Skeletal muscle tissue (tissue), 4 donors: Measurements from ENCODE around the gene HERC2. TPM values are rescaled to one million over a fixed set of nuclear protein-coding genes. Genes with fewer than 3 reads are reported as not detected.

Source experiments
- H3K27ac ChIP-seq: one replicate; pipeline ENCODE4 v1.7.0; 2013; ENCODE audit warnings: mild to moderate bottlenecking, low read depth, low read length, inconsistent platforms
- H3K27me3 ChIP-seq, 3 donors: one replicate each; pipeline ENCODE4 v1.7.0; 2013; ENCODE audit warnings: low read length in 3 of 3; ENCODE audit not compliant: control insufficient read depth in 3 of 3, insufficient read depth in 3 of 3
- H3K36me3 ChIP-seq, 3 donors: one replicate each; pipeline ENCODE4 v1.7.0; 2013; ENCODE audit warnings: low read length in 3 of 3; ENCODE audit not compliant: control insufficient read depth in 3 of 3, insufficient read depth in 3 of 3
- H3K4me1 ChIP-seq, 3 donors: one replicate each; pipeline ENCODE4 v1.7.0; 2013; ENCODE audit warnings: low read length in 3 of 3, mild to moderate bottlenecking in 3 of 3; ENCODE audit not compliant: control insufficient read depth in 3 of 3, insufficient read depth in 3 of 3
- H3K4me3 ChIP-seq, 3 donors: one replicate each; pipeline ENCODE4 v1.7.0; 2013; ENCODE audit warnings: low read length in 3 of 3
- H3K9ac ChIP-seq, 3 donors: one replicate each; pipeline ENCODE4 v1.7.0; 2013; ENCODE audit warnings: low read length in 3 of 3, mild to moderate bottlenecking in 3 of 3, moderate library complexity in 2 of 3, low read depth in 1 of 3
- H3K9me3 ChIP-seq, 3 donors: one replicate each; pipeline ENCODE4 v1.7.0; 2013; ENCODE audit warnings: low read length in 3 of 3; ENCODE audit not compliant: control insufficient read depth in 3 of 3
- total RNA-seq: library from RNA; depleted of rRNA; stranded (reverse); fragments of >200 nt; gene quantifications from one replicate; pipeline ENCODE4 v1.2.3, GENCODE V29; 2014
- donor health status: Osteomylitis.

HERC2 gene
- total RNA-seq, 1 donor from 2014 or later = 56.4 TPM

DNA sequence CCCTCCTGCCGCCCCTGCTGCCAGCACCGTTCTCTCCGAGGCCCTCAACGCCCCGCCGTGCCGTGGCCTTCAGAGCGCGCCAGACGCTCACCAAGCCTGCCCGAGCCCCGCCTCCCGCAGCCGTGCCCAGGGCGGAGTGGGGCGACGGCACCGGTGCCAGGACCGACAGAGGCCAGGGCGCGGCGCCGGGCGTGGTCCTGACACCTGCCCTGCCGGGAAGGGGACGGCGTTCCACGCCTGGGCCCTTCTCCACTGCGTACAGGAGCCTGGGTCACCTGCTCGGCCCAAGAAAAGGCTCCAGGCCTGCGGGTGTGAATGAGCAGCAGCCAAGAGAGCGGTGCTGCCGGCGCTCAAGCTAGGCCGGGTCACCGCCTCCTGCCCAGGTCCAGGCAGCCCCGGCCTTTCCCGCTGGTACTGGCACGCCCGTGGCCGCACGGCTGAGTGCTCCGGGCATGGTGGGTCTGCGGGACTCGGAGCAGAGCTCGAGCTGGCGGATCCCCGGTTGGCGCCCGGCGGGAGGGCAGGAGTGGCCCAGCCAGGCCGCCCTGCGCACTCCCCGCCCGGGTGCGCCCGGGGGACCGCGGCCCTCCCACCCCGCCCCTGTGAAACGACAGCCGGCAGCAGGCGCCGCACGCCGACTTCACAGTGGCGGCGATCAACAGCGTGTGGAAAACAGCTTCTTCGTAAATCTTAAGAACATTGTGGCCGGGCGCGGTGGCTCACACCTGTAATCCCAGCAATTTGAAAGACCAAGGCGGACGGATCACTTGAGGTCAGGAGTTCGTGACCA lies 227.1 kb downstream of the HERC2 start:
- Histone ChIP-seq H3K36me3 (no peaks in the 10 kb centered on the region), H3K4me3 (peak overlapping the region in 2 of 3 donors; percentile 79 to 84), H3K4me1 (peaks cover 18 to 34% (median 34%) of the 10 kb centered on the region in 3 donors), H3K27me3 (peaks cover 44 to 57% (median 47%) of the 10 kb centered on the region in 3 donors), H3K9ac (peak overlapping the region; percentile 72 to 84 (median 82)), H3K27ac (peak overlapping the region; percentile 71), H3K9me3 (no peaks in the 10 kb centered on the region)

DNA sequence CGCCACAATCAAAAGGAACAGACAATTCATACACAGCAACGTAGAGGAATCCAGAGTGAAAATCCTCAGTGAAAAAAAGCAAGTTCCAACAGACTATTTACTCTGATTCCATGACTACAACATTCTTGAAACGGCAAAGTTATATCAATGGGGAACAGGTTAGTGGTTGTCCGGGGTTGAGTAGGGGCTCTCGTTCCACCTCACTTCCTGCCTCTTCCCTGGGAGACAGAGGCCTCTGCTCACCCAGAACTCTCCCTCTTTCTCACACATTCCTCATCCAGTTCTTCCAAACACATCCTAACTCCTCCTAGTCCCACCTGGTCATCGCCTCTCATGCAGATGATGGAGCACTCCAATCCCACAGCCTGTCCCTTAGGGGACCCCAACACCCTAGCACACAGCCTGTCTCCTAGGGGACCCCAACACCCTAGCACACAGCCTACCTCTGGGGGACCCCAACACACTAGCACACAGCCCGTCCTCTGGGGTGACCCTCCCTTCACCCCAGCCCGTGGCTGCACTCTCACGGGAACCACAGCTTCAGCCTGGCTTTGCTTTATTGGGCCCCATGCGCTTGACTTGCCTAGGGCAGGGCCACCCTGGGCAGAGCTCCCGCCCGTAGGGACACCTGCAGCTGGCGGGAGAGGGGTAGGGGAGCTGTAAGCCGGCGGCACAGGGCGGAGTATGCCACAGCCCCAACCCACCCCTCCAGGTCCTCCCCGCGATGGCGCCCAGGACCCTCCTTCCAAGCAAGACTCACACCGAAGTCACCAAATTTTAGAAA lies 228.0 kb downstream of the HERC2 start:
- no peaks in the 10 kb centered on the region for H3K9me3 ChIP-seq
- no peak overlapping the region for H3K4me3 ChIP-seq
- peak overlapping the region; percentile 71 for H3K27ac ChIP-seq
- H3K9ac ChIP-seq = no peak overlapping the region
- peaks cover 18 to 29% (median 27%) of the 10 kb centered on the region in 3 donors for H3K4me1 ChIP-seq
- peaks cover 40 to 50% (median 40%) of the 10 kb centered on the region in 3 donors for H3K27me3 ChIP-seq
- no peaks in the 10 kb centered on the region for H3K36me3 ChIP-seq

DNA sequence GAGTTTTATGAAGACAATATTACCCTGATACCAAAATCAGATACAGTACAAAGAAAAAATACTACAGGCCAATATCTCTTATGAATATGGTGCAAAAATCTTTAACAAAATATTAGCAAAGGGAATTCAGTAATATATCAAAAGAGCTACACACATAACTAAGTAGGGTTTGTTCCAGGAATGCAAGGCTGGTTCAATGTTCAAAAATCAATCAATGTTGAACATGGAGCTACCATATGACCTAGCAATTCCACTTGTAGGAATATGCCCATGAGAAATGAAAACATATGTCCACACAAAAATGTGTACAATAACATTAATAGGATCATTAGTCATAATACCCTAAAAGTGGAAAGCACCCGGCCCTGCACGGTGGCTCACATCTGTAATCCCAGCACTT lies 230.7 kb downstream of the HERC2 start:
- peaks cover 19 to 28% (median 23%) of the 10 kb centered on the region in 3 donors for H3K27me3 ChIP-seq
- no peaks in the 10 kb centered on the region for H3K36me3 ChIP-seq
- no peaks in the 10 kb centered on the region for H3K9me3 ChIP-seq
- H3K9ac ChIP-seq = no peak overlapping the region
- peaks cover 12 to 17% (median 14%) of the 10 kb centered on the region in 3 donors for H3K4me1 ChIP-seq
- H3K4me3 ChIP-seq = no peak overlapping the region
- no peak overlapping the region for H3K27ac ChIP-seq

DNA sequence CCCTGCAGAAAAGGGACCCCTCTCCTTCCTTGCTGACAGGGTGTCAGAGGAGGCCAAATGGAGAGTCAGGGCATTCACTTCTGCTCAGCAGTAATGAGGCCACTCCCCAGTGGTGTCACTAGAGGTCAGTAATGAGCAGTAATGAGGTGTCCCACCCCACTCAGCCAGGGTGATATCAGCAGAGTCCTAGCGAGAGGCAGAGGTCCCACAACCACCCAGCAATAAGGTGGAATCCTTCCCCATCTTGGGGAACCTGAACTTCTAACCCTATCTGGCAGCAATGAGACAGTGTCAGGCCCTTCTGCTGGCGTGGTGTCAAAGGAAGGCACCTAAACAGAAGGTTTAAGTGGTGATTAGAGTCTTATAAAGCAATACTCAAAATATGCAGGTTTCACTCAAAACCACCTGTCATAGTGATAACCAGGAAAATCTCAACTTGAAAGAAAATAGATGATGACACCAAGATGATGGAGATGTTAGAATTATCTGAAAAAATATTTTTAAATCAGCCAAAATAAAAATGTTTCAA lies 235.7 kb downstream of the HERC2 start:
- H3K36me3 ChIP-seq = no peaks in the 10 kb centered on the region
- H3K4me3 ChIP-seq = no peak overlapping the region

DNA sequence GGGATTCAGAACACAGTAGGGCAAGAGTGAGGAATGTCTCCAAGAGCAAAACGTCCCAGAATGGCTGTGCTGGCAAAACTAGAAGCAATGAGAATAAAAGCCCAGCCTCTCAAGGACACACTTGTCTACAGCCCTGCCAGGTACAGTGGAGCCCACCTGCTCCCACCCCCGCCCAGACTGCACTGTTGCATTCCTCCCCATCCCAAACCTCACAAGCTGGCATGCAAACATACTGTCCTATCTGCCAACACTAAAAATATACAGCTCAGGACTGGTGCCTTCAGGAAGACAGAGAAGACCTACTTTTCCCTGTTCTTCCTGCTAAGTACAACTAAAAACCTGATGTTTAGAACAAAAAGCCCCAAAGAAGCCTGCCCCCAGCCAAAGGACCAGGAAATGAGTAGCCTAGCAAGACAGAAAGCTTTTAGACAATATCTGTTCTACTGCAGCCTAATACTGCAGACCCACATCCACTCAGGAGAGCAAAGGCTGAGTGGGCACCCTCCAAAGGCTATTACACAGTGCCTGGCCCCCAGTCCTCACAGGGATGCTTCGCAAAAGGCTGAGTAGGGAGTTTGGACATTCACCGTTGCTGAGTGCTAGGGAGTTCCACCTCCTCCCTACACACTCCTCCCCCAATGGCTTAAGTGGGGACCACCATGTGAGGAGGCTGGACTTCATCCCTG lies 236.3 kb downstream of the HERC2 start:
- peaks cover 0 to 4% (median 0%) of the 10 kb centered on the region in 3 donors for H3K4me1 ChIP-seq
- no peak overlapping the region for H3K27ac ChIP-seq
- no peaks in the 10 kb centered on the region for H3K36me3 ChIP-seq
- H3K9ac ChIP-seq = peak overlapping the region in 1 of 3 donors; percentile 10
- H3K27me3 ChIP-seq = peaks cover 0 to 2% (median 0%) of the 10 kb centered on the region in 3 donors
- H3K4me3 ChIP-seq = no peak overlapping the region
- peaks cover 0 to 3% (median 0%) of the 10 kb centered on the region in 3 donors for H3K9me3 ChIP-seq

More for the DNA sequence above, 235.7 kb downstream of the HERC2 start:
- peaks cover 0 to 2% (median 0%) of the 10 kb centered on the region in 3 donors for H3K27me3 ChIP-seq
- peaks cover 0 to 4% (median 0%) of the 10 kb centered on the region in 3 donors for H3K4me1 ChIP-seq
- peaks cover 0 to 3% (median 0%) of the 10 kb centered on the region in 3 donors for H3K9me3 ChIP-seq
- peak overlapping the region in 1 of 3 donors; percentile 10 for H3K9ac ChIP-seq
- no peak overlapping the region for H3K27ac ChIP-seq

DNA sequence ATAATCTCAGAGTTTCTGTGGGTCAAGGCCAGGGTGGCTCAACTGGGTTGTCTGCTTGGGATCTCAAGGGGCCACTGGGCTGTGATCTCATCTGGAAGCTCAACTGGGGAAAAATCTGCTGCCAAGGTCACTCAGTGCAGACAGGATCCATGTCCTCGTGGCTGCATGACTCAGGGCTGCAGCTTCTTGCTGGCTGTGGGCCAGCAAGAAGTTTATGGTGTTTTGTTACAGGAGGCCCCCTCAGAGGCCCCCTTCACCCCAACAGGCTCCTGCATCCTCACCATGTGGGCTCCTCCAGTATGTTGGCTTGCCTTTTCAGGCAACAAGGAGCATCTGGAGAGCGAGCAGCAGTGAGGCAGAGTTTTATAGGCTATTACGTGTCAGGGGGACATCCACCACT lies 237.4 kb downstream of the HERC2 start:
- H3K4me3 ChIP-seq = no peak overlapping the region
- H3K9me3 ChIP-seq = peaks cover 0 to 3% (median 0%) of the 10 kb centered on the region in 3 donors
- H3K27me3 ChIP-seq = peaks cover 0 to 2% (median 0%) of the 10 kb centered on the region in 3 donors
- no peak overlapping the region for H3K9ac ChIP-seq
- H3K36me3 ChIP-seq = no peaks in the 10 kb centered on the region
- peaks cover 0 to 4% (median 0%) of the 10 kb centered on the region in 3 donors for H3K4me1 ChIP-seq
- H3K27ac ChIP-seq = no peak overlapping the region

DNA sequence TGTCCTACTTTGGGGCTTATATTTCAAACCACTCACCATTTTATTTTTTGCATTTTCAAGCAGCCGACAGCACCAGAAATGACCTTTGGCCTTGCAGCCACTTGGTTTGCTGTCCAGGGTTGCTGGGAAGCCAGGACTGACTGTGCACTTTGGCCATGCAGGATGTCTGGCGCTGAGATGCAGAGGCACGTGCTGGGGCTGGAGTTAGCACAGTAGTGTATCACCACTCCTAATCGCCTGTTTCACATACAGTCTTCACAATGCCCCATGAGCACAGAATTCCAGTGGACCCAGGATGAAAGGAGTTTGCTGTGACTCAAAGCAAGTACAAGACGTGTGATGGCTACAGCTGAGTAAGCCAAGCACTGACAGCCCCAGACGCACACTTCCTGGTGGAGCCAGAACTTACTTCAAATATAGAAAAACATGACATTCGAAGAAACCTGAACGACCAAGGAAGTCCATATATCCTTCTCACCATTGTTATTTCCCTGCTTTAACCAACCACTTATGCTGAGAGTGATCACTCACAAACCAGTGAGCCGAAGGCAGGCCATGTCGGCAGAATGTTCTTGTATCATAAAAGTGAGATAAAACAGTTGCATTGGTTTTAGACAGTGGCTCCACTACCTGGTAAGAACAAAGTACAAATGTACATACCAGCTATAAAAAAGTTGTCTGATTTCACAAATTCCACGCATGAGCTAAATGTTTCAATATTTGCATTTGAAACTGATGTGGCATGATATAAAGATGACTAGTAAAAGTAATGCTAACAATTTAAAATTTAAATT lies 238.9 kb downstream of the HERC2 start:
- Histone ChIP-seq H3K4me1 (peaks cover 0 to 4% (median 0%) of the 10 kb centered on the region in 3 donors), H3K9me3 (peaks cover 0 to 3% (median 0%) of the 10 kb centered on the region in 3 donors), H3K36me3 (no peaks in the 10 kb centered on the region), H3K27me3 (peaks cover 0 to 2% (median 0%) of the 10 kb centered on the region in 3 donors), H3K27ac (no peak overlapping the region), H3K9ac (no peak overlapping the region), H3K4me3 (no peak overlapping the region)

DNA sequence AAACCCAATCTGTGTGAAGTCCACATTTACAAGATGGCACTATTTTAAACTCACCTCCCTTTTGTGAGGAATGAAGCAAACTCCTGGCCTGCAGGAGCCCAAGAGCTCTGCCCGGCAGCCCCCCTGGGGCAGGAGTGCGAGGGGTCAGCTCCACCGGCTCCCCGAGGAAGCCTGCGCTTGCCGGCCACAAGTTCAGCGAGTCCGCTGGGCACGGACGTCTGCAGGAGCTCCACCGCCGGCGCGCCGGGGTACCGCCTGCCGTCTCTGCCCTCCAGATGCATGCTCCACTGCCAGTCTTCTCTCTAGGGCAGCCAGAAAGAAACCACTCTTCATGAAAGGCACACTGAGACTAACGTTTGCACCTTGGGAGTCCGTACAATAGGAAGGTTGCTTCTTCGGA lies 240.4 kb downstream of the HERC2 start:
- Histone ChIP-seq H3K27ac (no peak overlapping the region), H3K4me3 (no peak overlapping the region), H3K4me1 (peaks cover 0 to 4% (median 0%) of the 10 kb centered on the region in 3 donors), H3K9me3 (peaks cover 0 to 3% (median 0%) of the 10 kb centered on the region in 3 donors), H3K9ac (no peak overlapping the region), H3K27me3 (peaks cover 0 to 2% (median 0%) of the 10 kb centered on the region in 3 donors), H3K36me3 (no peaks in the 10 kb centered on the region)

DNA sequence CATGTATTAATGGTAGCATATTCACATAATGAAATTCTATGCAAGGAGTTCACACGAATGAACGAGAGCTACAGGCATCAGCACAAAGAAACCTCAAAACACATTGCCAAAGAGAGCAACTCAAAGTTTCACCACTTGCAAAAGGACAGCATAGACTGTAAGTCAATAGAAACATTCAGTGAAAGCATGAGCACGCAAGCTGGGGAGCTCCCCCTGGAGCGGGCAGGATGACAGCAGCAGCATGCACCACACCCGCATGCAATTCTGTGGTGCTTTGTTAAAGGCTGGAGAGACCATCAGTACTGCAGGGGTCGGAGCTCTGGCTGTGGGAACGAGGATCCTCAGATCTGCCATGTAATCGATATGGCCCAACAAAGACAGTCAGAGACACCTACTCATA lies 241.6 kb downstream of the HERC2 start:
- Histone ChIP-seq H3K9ac (no peak overlapping the region), H3K27me3 (peaks cover 0 to 2% (median 0%) of the 10 kb centered on the region in 3 donors), H3K36me3 (no peaks in the 10 kb centered on the region), H3K4me3 (no peak overlapping the region), H3K4me1 (no peaks in the 10 kb centered on the region), H3K9me3 (peaks cover 0 to 3% (median 0%) of the 10 kb centered on the region in 3 donors), H3K27ac (no peak overlapping the region)
